Measurements from ENCODE around the gene PARD3. TPM values are rescaled to one million over a fixed set of nuclear protein-coding genes. Genes with fewer than 3 reads are reported as not detected.
A peak's percentile ranks its signal among the peaks of the same experiment; 100 is the strongest.

The PARD3 gene
- total RNA-seq, 1 experiment from 2014 or later, result 154 TPM

GRCh38 chr10:34826221-34826620 lies 11.1 kb upstream of the PARD3 start:
- no peaks in the 10 kb centered on the region for H3F3A ChIP-seq (ENCODE audit: low read length, unreplicated experiment)
- H3K9me3 ChIP-seq (ENCODE audit: low read length), result no peaks in the 10 kb centered on the region
- peaks cover 7% of the 10 kb centered on the region for H3K4me1 ChIP-seq (ENCODE audit: insufficient read depth, low read length)
- no peak overlapping the region for H2AFZ ChIP-seq (ENCODE audit: low read length)
- intact Hi-C loops (cut with micrococcal nuclease), result no loop called here
- H3K9ac ChIP-seq (ENCODE audit: low read length), result no peak overlapping the region
- BruUV-seq (replicated peaks), result no TSS peak
- DNase-seq (no peak), ATAC-seq (no peak)
- no peak overlapping the region for H3K4me2 ChIP-seq (ENCODE audit: low read length)
- CTCF ChIA-PET, result no interaction called here
- no peaks in the 10 kb centered on the region for H3K79me2 ChIP-seq (ENCODE audit: low read length)
- H3K27ac ChIP-seq (ENCODE audit: low read length), result no peak overlapping the region
- H3K27me3 ChIP-seq (ENCODE audit: low read length), result no peaks in the 10 kb centered on the region
- no peak overlapping the region for H3K4me3 ChIP-seq (ENCODE audit: low read length)
- no peaks in the 10 kb centered on the region for H3K9me2 ChIP-seq (replicated peaks; ENCODE audit: low read length)
- TF ChIP-seq CTCF (conservative IDR thresholded peaks at IDR 0.05; ENCODE audit: low read depth, low read length) (peak; percentile 34; the same call in 1 of the 2 replicates), EZH2phosphoT487 (IDR thresholded peaks at IDR 0.05; ENCODE audit: borderline replicate concordance, low read length) (no peak)
- POLR2A ChIA-PET (ENCODE audit: unreplicated experiment), result interaction anchor here (0.6 to 0.7 kb wide), 2 partner anchors 28 to 912 kb away, joined by 3 to 6 read pairs; no protein-coding TSS in a partner anchor
- no peaks in the 10 kb centered on the region for H3K36me3 ChIP-seq (ENCODE audit: low read depth, low read length)
- H4K20me1 ChIP-seq (ENCODE audit: low read length), result no peaks in the 10 kb centered on the region

- H4K20me1 ChIP-seq (ENCODE audit: low read length), result no peaks in the 10 kb centered on the region
- no peaks in the 10 kb centered on the region for H3K9me3 ChIP-seq (ENCODE audit: low read length)
- no peaks in the 10 kb centered on the region for H3K36me3 ChIP-seq (ENCODE audit: low read depth, low read length)
- H3K9ac ChIP-seq (ENCODE audit: low read length), result no peak overlapping the region
- no TSS peak for BruUV-seq (replicated peaks)
- intact Hi-C loops (cut with micrococcal nuclease), result loop anchor here (2.0 kb wide), 1 partner anchor 159 kb away; no protein-coding TSS in a partner anchor
- no peak overlapping the region for H3K4me3 ChIP-seq (ENCODE audit: low read length)
- H3F3A ChIP-seq (ENCODE audit: low read length, unreplicated experiment), result no peaks in the 10 kb centered on the region
- ATAC-seq, result no peak
- DNase-seq, result no peak
- H3K79me2 ChIP-seq (ENCODE audit: low read length), result no peaks in the 10 kb centered on the region
- no peak for TF ChIP-seq EZH2 (IDR thresholded peaks at IDR 0.05; ENCODE audit: low read length, unreplicated experiment)
- TF ChIP-seq CTCF (conservative IDR thresholded peaks at IDR 0.05; ENCODE audit: low read depth, low read length), result no peak
- no peak for TF ChIP-seq EZH2phosphoT487 (IDR thresholded peaks at IDR 0.05; ENCODE audit: borderline replicate concordance, low read length)
- ChIA-PET CTCF (interaction anchor here (0.9 to 2.2 kb wide), 2 partner anchors 101 to 104 kb away, joined by 3 to 11 read pairs; no protein-coding TSS in a partner anchor), POLR2A (ENCODE audit: unreplicated experiment) (interaction anchor here (0.7 kb wide), 1 partner anchor 912 kb away, joined by 6 read pairs; no protein-coding TSS in a partner anchor)
- no peak overlapping the region for H3K4me2 ChIP-seq (ENCODE audit: low read length)
- H3K27ac ChIP-seq (ENCODE audit: low read length), result no peak overlapping the region
- no peak overlapping the region for H2AFZ ChIP-seq (ENCODE audit: low read length)
- no peaks in the 10 kb centered on the region for H3K27me3 ChIP-seq (ENCODE audit: low read length)
- no peaks in the 10 kb centered on the region for H3K9me2 ChIP-seq (replicated peaks; ENCODE audit: low read length)
- peaks cover 7% of the 10 kb centered on the region for H3K4me1 ChIP-seq (ENCODE audit: insufficient read depth, low read length)
Measured at GRCh38 chr10:34825414-34825813, 10.3 kb upstream of the PARD3 start.

GRCh38 chr10:34824870-34825269 lies 9.8 kb upstream of the PARD3 start:
- DNase-seq (peak; percentile 42), ATAC-seq (peak; percentile 74)
- POLR2A ChIA-PET (ENCODE audit: unreplicated experiment), result no interaction called here
- TF ChIP-seq EZH2phosphoT487 (IDR thresholded peaks at IDR 0.05; ENCODE audit: borderline replicate concordance, low read length) (no peak), EZH2 (IDR thresholded peaks at IDR 0.05; ENCODE audit: low read length, unreplicated experiment) (no peak), CTCF (conservative IDR thresholded peaks at IDR 0.05; ENCODE audit: low read depth, low read length) (peak; percentile 74)
- Histone ChIP-seq H3K27ac (ENCODE audit: low read length) (no peak overlapping the region), H3K79me2 (ENCODE audit: low read length) (no peaks in the 10 kb centered on the region), H2AFZ (ENCODE audit: low read length) (no peak overlapping the region), H4K20me1 (ENCODE audit: low read length) (no peaks in the 10 kb centered on the region), H3K4me3 (ENCODE audit: low read length) (no peak overlapping the region), H3K9ac (ENCODE audit: low read length) (no peak overlapping the region), H3F3A (ENCODE audit: low read length, unreplicated experiment) (no peaks in the 10 kb centered on the region), H3K9me2 (replicated peaks; ENCODE audit: low read length) (no peaks in the 10 kb centered on the region), H3K4me1 (ENCODE audit: insufficient read depth, low read length) (peaks cover 7% of the 10 kb centered on the region), H3K4me2 (ENCODE audit: low read length) (no peak overlapping the region), H3K9me3 (ENCODE audit: low read length) (no peaks in the 10 kb centered on the region), H3K36me3 (ENCODE audit: low read depth, low read length) (no peaks in the 10 kb centered on the region), H3K27me3 (ENCODE audit: low read length) (no peaks in the 10 kb centered on the region)
- BruUV-seq (replicated peaks), result no TSS peak
- intact Hi-C loops (cut with micrococcal nuclease), result loop anchor here (2.0 kb wide), 1 partner anchor 158 kb away; no protein-coding TSS in a partner anchor
- CTCF ChIA-PET, result interaction anchor here (0.5 to 2.2 kb wide), 4 partner anchors 43 to 169 kb away, joined by 3 to 11 read pairs (median 4); no protein-coding TSS in a partner anchor
